AML-193 (cell line): ENCODE data around the gene C11orf52.

Experiments
- DNase-seq, 2 experiments: peaks; one replicate each; lab custom pipeline; 2025; lab: John Stamatoyannopoulos, UW

Gene C11orf52

GRCh38 chr11:111976119-111976766 is 57.5 kb downstream of the C11orf52 start:
- no peak for DNase-seq
